Esophagus muscularis mucosa (tissue), 4 donors: ENCODE results near the gene RNF213.

Source experiments
- CTCF ChIP-seq, 3 experiments: fragments of 200-600 bp in 2 of 3; fragments of 450-650 bp in 1 of 3; sonication (generic) in 2 of 3; IDR thresholded peaks; one replicate each; pipeline ENCODE4 v1.5.1; 2017 to 2019; ENCODE audit warnings: antibody characterized with exemption in 3 of 3, mild to moderate bottlenecking in 2 of 3, moderate library complexity in 1 of 3
- EP300 ChIP-seq: sonication (generic); formaldehyde crosslinking; IDR thresholded peaks from one replicate; pipeline ENCODE4 v1.6.1; 2017; ENCODE audit warnings: antibody characterized with exemption
- POLR2A ChIP-seq: fragments of 450-650 bp; IDR thresholded peaks from one replicate; pipeline ENCODE4 v1.6.1; 2017; ENCODE audit warnings: antibody characterized with exemption, moderate library complexity, mild to moderate bottlenecking, low read depth
- POLR2AphosphoS5 ChIP-seq, 2 donors: sonication (generic); formaldehyde crosslinking; IDR thresholded peaks; one replicate each; pipeline ENCODE4 v1.6.1; 2017; ENCODE audit warnings: antibody characterized with exemption in 2 of 2

- TF ChIP-seq CTCF (IDR thresholded peaks at IDR 0.05) (no peak), POLR2A (no peak), POLR2AphosphoS5 (IDR thresholded peaks at IDR 0.05) (peak in 1 of 2 donors; percentile 64), EP300 (no peak)
Measured at GRCh38 chr17:80219013-80219762, 41.5 kb upstream of the RNF213 start.
